ENCODE results near the gene RAB15. TPM values are rescaled to one million over a fixed set of nuclear protein-coding genes. Genes with fewer than 3 reads are reported as not detected.

RAB15 gene
- total RNA-seq, 1 donor from 2014 or later = 16.5 TPM

DNA sequence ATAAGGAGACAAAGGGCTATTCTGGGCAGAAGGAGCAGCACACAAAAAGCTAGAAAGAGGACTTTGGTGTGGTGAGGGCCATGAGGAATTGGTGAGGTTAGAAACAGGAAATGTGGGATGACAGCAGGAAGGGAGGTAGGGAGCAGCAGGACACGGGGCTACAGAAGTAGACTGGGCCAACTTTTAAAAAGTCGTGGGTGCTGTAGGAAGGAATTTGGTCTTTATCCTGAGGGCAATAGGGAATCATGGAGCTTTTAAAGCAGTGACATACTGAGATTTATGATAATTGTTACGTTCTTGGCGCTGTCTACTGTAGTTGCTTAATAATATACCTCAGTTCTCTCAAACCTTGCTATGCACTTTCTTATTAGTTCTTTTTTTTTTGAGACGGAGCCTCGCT lies 66.1 kb downstream of the RAB15 start:
- H3K27me3 Mint-ChIP-seq (ENCODE audit: low read depth) = peaks cover 38% of the 10 kb centered on the region
- H3K27ac Mint-ChIP-seq (ENCODE audit: unreplicated experiment) = no peak overlapping the region
- no peak for DNase-seq (ENCODE audit: low read depth, low spot score)
- H3K9me3 Mint-ChIP-seq = no peaks in the 10 kb centered on the region
- no peak for TF ChIP-seq CTCF (conservative IDR thresholded peaks at IDR 0.05)
- no peak overlapping the region for H3K4me3 Mint-ChIP-seq
- H3K36me3 Mint-ChIP-seq (ENCODE audit: low read depth) = no peaks in the 10 kb centered on the region
- H3K4me1 Mint-ChIP-seq = no peaks in the 10 kb centered on the region

DNA sequence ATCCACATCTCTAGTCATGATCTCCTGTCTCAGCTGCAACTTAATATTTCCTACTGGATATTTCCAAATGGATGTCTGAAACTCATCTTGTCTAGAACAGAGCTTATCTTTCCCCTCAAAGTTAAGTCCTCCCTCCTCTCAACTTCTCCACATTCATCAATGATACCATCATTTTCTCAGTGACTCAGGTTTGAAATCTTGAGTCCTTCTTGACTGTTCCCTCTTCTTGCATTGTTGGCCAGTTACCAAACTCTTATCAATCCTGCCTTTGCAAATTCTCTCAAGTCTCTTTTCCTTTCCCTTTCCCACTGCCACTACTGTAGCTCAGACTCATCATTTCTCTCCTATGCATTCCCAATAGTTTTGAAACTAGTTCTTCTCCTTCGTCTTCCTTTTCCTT lies 72.2 kb downstream of the RAB15 start:
- no peak for TF ChIP-seq CTCF (conservative IDR thresholded peaks at IDR 0.05)
- Mint-ChIP-seq H3K9me3 (no peaks in the 10 kb centered on the region), H3K27me3 (ENCODE audit: low read depth) (peaks cover 39% of the 10 kb centered on the region), H3K36me3 (ENCODE audit: low read depth) (no peaks in the 10 kb centered on the region), H3K27ac (ENCODE audit: unreplicated experiment) (no peak overlapping the region), H3K4me3 (no peak overlapping the region), H3K4me1 (no peaks in the 10 kb centered on the region)
- DNase-seq (ENCODE audit: low read depth, low spot score) = no peak

Other genes starting within 250 kb of the RAB15 start
- 0.16 and 0.18 TPM in 2 replicates for gene SPTB, start 92.4 kb downstream of the RAB15 start, total RNA-seq
- 33.1 and 34.4 TPM in 2 replicates for gene CHURC1, start 57.9 kb downstream of the RAB15 start, total RNA-seq
- gene GPX2, start 29.6 kb downstream of the RAB15 start, total RNA-seq = not detected in 2 replicates
- 28.6 and 37.3 TPM in 2 replicates for gene FNTB, start 14.6 kb upstream of the RAB15 start, total RNA-seq
- gene MAX, start 130.2 kb upstream of the RAB15 start, total RNA-seq = 64.2 and 69.3 TPM in 2 replicates

Measured in neural crest cell (in vitro differentiated cells).